HG03135 (cell line): ENCODE measurements around the gene HTT-AS.

Source experiments
- ATAC-seq: cut with Tn5 transposase; IDR thresholded peaks from one replicate; pipeline ENCODE4 v1.9.1; 2021; ENCODE audit warnings: mild to moderate bottlenecking, moderate library complexity; ENCODE audit not compliant: unreplicated experiment

The HTT-AS gene

DNA sequence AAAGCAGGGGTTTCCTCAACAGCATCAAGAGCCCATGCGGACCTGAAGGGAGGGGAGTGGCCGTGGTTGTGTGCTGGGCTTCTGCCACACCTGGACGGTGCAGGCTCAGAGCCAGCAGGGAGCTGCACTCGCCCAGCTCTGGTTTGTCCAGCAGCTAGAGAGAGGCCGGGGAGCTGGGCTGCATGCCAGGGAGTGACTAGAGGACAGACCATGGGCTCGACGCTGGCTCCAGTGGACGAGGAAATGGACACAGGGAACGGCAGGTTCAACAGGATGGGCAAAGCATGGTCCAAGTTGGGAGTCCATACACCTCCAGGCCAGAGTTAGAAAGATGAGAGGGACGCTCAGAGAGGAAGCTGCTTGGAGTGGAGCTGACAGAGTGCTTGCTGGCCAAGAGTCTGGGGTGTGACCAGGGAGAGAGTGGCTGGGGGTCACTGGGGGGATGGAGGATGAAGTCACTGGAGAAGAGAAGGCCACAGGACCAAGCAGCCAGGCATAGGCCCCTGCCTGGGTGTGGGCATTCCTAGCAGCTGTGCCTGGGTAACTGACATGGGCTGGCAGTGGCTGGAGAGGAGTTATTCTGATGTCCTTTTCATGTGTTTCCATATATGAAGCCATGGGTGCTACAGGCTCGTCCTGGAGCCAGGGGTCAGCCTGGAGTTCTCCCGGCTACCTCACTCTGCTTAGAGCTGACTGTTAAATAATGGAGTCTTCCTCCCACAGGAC lies 42.8 kb downstream of the HTT-AS start:
- ATAC-seq: no peak

DNA sequence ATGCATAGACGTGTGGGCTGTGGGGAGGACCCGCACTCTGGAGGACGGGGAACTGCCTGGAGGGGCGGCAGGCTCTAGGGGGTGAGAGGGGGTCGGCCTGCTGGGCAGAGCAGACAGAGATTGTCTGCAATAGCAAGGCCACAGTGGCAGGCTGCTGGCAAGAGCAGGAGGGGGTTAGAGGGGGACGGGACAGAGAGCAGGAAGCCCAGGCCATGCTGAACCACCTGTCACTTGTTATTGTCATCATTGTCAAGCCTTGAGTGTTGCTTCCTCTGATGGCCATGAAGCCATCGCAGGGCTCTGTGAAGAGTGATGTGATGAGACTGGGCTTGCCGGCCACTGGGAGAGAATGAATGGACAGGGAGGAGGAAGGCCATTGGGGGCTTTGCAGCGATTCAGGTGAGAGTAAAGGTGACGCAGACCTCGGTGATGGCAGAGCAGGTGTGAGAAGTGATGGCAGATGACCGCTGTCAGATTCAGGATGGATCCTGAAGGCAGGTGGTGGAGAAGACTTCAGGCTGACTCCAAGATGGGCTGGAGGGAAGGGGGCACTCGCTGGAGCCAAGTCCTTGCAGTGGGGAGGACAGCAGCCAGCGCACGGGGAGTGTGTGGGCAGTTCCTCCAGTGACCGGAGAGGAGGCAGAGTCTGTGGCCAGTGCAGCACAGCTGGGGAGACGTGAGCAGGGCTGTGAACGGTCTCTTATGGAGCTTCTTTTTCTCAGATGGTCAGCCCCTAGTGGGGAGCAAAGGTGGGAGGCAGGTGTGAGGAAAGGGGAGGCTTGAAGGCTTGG lies 43.6 kb downstream of the HTT-AS start:
- ATAC-seq: no peak

DNA sequence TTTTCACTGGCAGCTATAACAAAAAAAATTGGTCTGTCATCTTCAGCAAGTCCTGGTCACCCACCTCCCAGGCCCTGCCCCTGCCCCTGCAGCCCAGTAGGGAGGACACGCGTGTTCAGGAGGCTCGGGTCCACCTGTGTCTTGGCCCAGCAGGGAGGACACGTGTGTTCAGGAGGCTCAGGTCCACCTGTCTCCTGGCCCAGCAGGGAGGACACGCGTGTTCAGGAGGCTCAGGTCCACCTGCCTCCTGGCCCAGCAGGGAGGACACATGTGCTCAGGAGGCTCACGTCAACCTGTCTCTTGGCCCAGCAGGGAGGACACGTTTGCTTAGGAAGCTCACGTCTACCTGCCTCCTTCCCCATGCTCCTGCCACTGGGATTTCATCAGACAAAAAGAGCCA lies 44.9 kb downstream of the HTT-AS start:
- ATAC-seq: no peak

GRCh38 chr4:3026540-3026939 lies 47.8 kb downstream of the HTT-AS start:
- no peak for ATAC-seq

DNA sequence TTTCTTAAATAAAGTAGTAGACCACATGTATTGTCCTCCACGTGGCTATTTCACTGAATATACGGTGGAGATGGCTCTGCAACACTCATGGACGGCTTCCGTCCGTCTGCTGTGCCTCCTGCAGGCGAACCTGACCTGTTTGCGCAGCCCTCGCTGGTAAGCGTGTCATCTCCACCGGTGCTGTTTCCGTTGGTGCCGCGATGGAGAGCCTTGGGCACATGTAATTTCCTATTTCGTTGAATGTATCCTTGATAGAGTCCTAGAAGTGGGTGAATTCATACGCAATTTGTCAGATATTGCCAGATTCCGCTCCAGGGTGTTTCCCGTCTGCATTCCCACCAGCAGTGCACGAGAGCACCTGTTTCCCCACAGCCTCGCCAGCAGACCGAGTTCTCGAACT lies 48.5 kb downstream of the HTT-AS start:
- ATAC-seq: no peak

DNA sequence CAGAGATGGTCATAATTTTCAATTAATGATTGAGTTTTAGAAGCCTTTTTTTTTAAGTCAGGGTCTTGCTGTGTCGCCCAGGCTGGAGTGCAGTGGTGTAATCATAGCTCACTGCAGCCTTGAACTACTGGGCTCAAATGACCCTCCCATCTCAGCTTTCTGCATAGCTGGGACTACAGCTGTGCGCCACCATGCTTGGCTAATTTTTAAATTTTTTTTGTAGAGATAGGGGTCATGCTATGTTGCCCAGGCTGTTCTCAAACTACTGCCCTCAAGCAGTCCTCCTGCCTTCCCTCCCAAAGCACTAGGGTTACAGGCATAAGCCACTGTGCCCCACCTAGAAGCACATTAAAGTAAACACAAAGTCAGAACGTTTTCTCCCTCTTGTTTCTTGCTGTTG lies 51.7 kb downstream of the HTT-AS start:
- no peak for ATAC-seq

DNA sequence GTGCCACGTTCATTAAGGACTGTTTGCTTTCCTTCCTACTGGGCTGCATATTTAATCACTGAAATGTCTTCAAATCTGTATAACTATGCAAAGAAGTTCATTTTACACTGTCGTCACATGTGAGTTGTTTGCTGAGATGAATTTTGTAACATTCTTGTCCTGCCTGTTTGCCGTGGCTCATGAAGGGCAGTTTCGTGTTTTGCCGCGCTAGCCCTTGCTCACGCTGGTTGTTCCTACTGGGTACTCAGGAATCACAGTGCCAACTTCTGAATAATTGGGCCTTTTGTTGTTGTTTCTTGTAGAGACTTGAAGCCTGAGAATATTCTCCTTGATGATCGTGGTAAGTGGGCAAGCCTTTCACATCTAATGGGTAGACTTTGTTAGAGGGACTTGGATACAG lies 52.2 kb downstream of the HTT-AS start:
- no peak for ATAC-seq

GRCh38 chr4:3021627-3022026 lies 52.7 kb downstream of the HTT-AS start:
- ATAC-seq: no peak

- no peak for ATAC-seq
Measured at GRCh38 chr4:3021127-3021526, 53.2 kb downstream of the HTT-AS start.

DNA sequence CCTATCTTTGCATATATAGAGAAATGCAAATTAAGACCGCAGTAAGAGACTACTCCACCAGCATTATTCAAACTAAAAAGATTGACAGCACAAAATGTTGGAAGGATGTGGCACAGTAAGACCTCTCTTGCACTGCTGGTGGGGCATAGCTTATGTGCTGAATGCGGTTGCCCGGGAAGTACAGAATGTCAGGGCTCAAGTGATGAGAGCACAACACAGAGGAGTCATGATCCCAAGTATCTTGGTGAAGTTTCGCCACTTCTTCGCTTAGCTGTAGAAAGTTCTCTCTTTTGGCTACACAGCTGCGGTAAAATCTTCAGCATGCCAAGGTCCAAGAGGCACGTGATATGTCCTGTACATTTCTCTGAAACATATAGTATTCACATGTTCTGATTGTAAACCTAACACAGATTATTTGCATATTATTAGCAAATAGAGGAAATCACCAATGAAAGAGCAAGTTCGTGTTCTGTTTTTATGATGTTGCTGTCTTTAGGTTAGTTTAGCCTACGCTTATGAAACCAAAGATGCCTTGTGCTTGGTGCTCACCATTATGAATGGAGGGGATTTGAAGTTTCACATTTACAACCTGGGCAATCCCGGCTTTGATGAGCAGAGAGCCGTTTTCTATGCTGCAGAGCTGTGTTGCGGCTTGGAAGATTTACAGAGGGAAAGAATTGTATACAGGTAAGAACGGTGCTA lies 55.0 kb downstream of the HTT-AS start:
- no peak for ATAC-seq

DNA sequence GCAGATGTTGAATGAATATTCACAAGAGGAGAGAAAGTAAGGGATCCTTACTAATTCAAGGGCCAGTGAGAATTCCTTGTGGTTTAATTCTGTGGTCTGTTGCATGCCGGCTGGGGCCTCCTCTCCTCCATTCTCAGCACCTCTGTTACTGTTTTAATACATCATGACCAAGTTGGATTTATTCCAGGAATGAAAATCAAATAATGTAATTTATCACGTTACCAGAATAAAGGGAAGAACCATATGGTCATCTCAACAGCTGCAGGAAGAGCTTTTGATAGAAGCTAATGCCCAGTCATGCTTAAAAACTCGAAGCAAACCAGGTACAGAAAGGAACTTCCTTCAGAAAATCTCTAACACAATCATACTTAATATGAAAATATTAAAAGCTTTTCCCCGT lies 56.8 kb downstream of the HTT-AS start:
- ATAC-seq: no peak

GRCh38 chr4:3016961-3017360 lies 57.4 kb downstream of the HTT-AS start:
- ATAC-seq: no peak

GRCh38 chr4:3013839-3014350 lies 60.4 kb downstream of the HTT-AS start:
- no peak for ATAC-seq
